GM23338 (cell line): ENCODE measurements around the gene TMPRSS9. TPM values are rescaled to one million over a fixed set of nuclear protein-coding genes. Genes with fewer than 3 reads are reported as not detected.

Source experiments
- ATAC-seq: fragments of 200-7000 bp; cut with Tn5 transposase; 3 replicates; pipeline ENCODE4 v1.9.1; 2020
- DNase-seq: peaks from one replicate; pipeline ENCODE4 v3.0.0-alpha.2; 2015; ENCODE audit warnings: low spot score
- H2AFZ ChIP-seq: fragments of 200-600 bp; sonication (generic); 2 replicates; pipeline ENCODE4 v1.8.0; 2016; ENCODE audit warnings: antibody characterized with exemption, mild to moderate bottlenecking, moderate library complexity
- H3F3A ChIP-seq: fragments of 200-600 bp; sonication (generic); replicated peaks from 2 replicates; pipeline ENCODE4 v1.8.0; 2017; ENCODE audit warnings: antibody characterized with exemption, mixed run types, low read depth
- H3K27ac ChIP-seq: fragments of 200-600 bp; sonication (generic); 2 replicates; pipeline ENCODE4 v1.6.1; 2016; ENCODE audit warnings: low read depth
- H3K27me3 ChIP-seq: fragments of 200-600 bp; sonication (generic); 2 replicates; pipeline ENCODE4 v1.8.0; 2016; ENCODE audit warnings: mild to moderate bottlenecking, mixed run types, moderate library complexity; ENCODE audit not compliant: insufficient read depth
- H3K36me3 ChIP-seq: fragments of 200-600 bp; sonication (generic); 2 replicates; pipeline ENCODE4 v1.8.0; 2016; ENCODE audit warnings: mild to moderate bottlenecking; ENCODE audit not compliant: insufficient read depth
- H3K4me1 ChIP-seq: fragments of 200-600 bp; sonication (generic); 2 replicates; pipeline ENCODE4 v1.8.0; 2016; ENCODE audit warnings: mild to moderate bottlenecking, moderate library complexity; ENCODE audit not compliant: insufficient read depth
- H3K4me2 ChIP-seq: fragments of 200-600 bp; sonication (generic); 2 replicates; pipeline ENCODE4 v1.7.1; 2017; ENCODE audit warnings: mixed run types
- H3K4me3 ChIP-seq: fragments of 200-600 bp; sonication (generic); 2 replicates; pipeline ENCODE4 v1.6.1; 2016; ENCODE audit warnings: mixed run types
- H3K79me2 ChIP-seq: fragments of 200-600 bp; sonication (generic); replicated peaks from 2 replicates; pipeline ENCODE4 v1.8.0; 2017; ENCODE audit warnings: mild to moderate bottlenecking; ENCODE audit not compliant: insufficient read depth
- H3K9me2 ChIP-seq: fragments of 200-600 bp; sonication (generic); 2 replicates; pipeline ENCODE4 v1.8.0; 2017; ENCODE audit not compliant: insufficient read depth
- H4K20me1 ChIP-seq: fragments of 200-600 bp; sonication (generic); replicated peaks from 2 replicates; pipeline ENCODE4 v1.8.0; 2017; ENCODE audit warnings: mild to moderate bottlenecking; ENCODE audit not compliant: insufficient read depth
- H3K27ac Mint-ChIP-seq: 2 replicates; pipeline ENCODE4 v1.8.0; 2020; ENCODE audit warnings: inconsistent platforms, mild to moderate bottlenecking, moderate library complexity, mixed read lengths
- H3K27me3 Mint-ChIP-seq: 3 replicates; pipeline ENCODE4 v1.8.0; 2022; ENCODE audit warnings: low read depth, mild to moderate bottlenecking, moderate library complexity, mixed read lengths, inconsistent platforms; ENCODE audit not compliant: insufficient read depth, poor library complexity
- H3K36me3 Mint-ChIP-seq: 3 replicates; pipeline ENCODE4 v1.8.0; 2021; ENCODE audit warnings: low read depth, mild to moderate bottlenecking, inconsistent platforms, moderate library complexity, mixed read lengths
- H3K4me1 Mint-ChIP-seq: 3 replicates; pipeline ENCODE4 v1.8.0; 2020; ENCODE audit warnings: mild to moderate bottlenecking, inconsistent platforms, mixed read lengths
- H3K4me3 Mint-ChIP-seq: 3 replicates; pipeline ENCODE4 v1.8.0; 2021; ENCODE audit warnings: moderate library complexity, mild to moderate bottlenecking, inconsistent platforms, mixed read lengths
- H3K9me3 Mint-ChIP-seq: 3 replicates; pipeline ENCODE4 v1.8.0; 2020; ENCODE audit warnings: moderate library complexity, mild to moderate bottlenecking, inconsistent platforms, mixed read lengths
- CREB1 ChIP-seq: fragments of 250-450 bp; sonication (Bioruptor Pico); IDR thresholded peaks from 2 replicates; pipeline ENCODE4 v1.5.0; 2020; ENCODE audit warnings: low read depth, mild to moderate bottlenecking, moderate library complexity
- CTCF ChIP-seq, 2 experiments: fragments of 200-600 bp in 1 of 2; sonication (generic) in 1 of 2; conservative IDR thresholded peaks; 2 replicates each; pipeline versions ENCODE4 v1.5.1 to v1.6.1; 2016 to 2017; ENCODE audit warnings: antibody characterized with exemption in 2 of 2, low read depth in 2 of 2, mild to moderate bottlenecking in 2 of 2, moderate library complexity in 1 of 2
- EZH2 ChIP-seq: fragments of 200-600 bp; sonication (generic); IDR thresholded peaks from one replicate; pipeline ENCODE4 v1.8.0; 2017; ENCODE audit warnings: antibody characterized with exemption, mild to moderate bottlenecking, low read depth; ENCODE audit not compliant: unreplicated experiment
- EZH2phosphoT487 ChIP-seq: fragments of 200-600 bp; sonication (generic); IDR thresholded peaks from one replicate; pipeline ENCODE4 v1.8.1; 2018; ENCODE audit warnings: antibody characterized with exemption; ENCODE audit not compliant: unreplicated experiment
- JUNB ChIP-seq: IDR thresholded peaks from one replicate; pipeline ENCODE4 v1.6.1; 2016; ENCODE audit warnings: antibody characterized with exemption; ENCODE audit not compliant: unreplicated experiment
- NANOG ChIP-seq: IDR thresholded peaks from 2 replicates; pipeline ENCODE4 v1.6.1; 2016; ENCODE audit warnings: antibody characterized with exemption, borderline replicate concordance
- POLR2AphosphoS5 ChIP-seq: IDR thresholded peaks from 2 replicates; pipeline ENCODE4 v1.6.1; 2016; ENCODE audit warnings: antibody characterized with exemption, low read depth
- STAT1 ChIP-seq: IDR thresholded peaks from one replicate; pipeline ENCODE4 v1.6.1; 2016; ENCODE audit warnings: antibody characterized with exemption; ENCODE audit not compliant: unreplicated experiment
- ZNF114 ChIP-seq: fragments of 250-450 bp; sonication (Bioruptor Pico); IDR thresholded peaks from 2 replicates; pipeline ENCODE4 v1.5.0; 2020; ENCODE audit warnings: mild to moderate bottlenecking, moderate library complexity
- ZNF331 ChIP-seq: fragments of 250-450 bp; sonication (Bioruptor Pico); IDR thresholded peaks from 2 replicates; pipeline ENCODE4 v1.5.0; 2020; ENCODE audit warnings: low read depth, mild to moderate bottlenecking, moderate library complexity
- ZNF462 ChIP-seq: fragments of 250-450 bp; sonication (Bioruptor Pico); IDR thresholded peaks from 2 replicates; pipeline ENCODE4 v1.5.0; 2020; ENCODE audit warnings: mild to moderate bottlenecking, moderate library complexity
- polyA plus RNA-seq: library from polyadenylated mRNA; unstranded; fragments of >200 nt; fragmentation: Nextera tagmentation; extraction: Ambion mirVana; gene quantifications from 2 replicates; pipeline ENCODE4 v1.2.1, GENCODE V29; 2016
- total RNA-seq: library from RNA; depleted of rRNA; stranded (reverse); fragments of >200 nt; shearing (Covaris generic); gene quantifications from 2 replicates; pipeline ENCODE4 v1.2.3, GENCODE V29; 2014
- TF ChIP-seq, protein P1 (sequence below): IDR thresholded peaks from 2 replicates; pipeline ENCODE4 v1.6.1; 2016; ENCODE audit warnings: antibody characterized with exemption
- TF ChIP-seq, protein P2 (sequence below): IDR thresholded peaks from one replicate; pipeline ENCODE4 v1.6.1; 2018; ENCODE audit warnings: antibody characterized with exemption; ENCODE audit not compliant: unreplicated experiment

The TMPRSS9 gene
- total and polyA plus RNA-seq, 2 experiments from 2014 or later, result 0.05 to 0.28 TPM

DNA sequence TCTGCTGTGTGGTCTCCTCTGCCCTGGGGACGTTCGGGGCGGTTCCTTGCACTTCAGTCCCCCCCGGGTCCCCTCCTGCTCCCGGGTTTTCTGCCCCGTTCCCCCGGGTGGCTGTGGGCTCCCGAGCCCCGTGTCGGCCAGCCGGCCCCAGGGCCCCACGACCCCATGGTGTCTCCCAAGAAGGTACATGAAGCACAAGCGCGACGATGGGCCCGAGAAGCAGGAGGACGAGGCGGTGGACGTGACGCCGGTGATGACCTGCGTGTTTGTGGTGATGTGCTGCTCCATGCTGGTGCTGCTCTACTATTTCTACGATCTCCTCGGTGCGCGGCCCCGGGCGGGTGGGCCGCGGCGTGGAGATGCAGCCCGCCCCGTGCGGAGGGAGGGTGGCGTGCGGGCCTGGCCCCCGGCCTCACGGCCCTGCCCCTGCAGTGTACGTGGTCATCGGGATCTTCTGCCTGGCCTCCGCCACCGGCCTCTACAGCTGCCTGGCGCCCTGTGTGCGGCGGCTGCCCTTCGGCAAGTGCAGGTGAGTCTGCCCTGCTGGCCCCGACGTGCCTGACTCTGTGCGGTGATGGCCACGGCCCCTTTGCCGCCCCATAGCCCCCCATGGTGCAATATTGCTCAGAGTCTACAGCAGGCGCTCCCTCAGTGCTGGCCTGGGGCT is 20.3 kb upstream of the TMPRSS9 start:
- TF ChIP-seq CTCF (conservative IDR thresholded peaks at IDR 0.05; ENCODE audit: low read depth in 2 of 2) (no peak), NANOG (no peak), ZNF331 (CRISPR knock-in tag) (no peak), ZNF114 (no peak), CREB1 (CRISPR knock-in tag) (no peak), EZH2phosphoT487 (no peak), STAT1 (no peak), EZH2 (no peak), POLR2AphosphoS5 (no peak), JUNB (no peak), ZNF462 (no peak)
- TF ChIP-seq, protein P1, sequence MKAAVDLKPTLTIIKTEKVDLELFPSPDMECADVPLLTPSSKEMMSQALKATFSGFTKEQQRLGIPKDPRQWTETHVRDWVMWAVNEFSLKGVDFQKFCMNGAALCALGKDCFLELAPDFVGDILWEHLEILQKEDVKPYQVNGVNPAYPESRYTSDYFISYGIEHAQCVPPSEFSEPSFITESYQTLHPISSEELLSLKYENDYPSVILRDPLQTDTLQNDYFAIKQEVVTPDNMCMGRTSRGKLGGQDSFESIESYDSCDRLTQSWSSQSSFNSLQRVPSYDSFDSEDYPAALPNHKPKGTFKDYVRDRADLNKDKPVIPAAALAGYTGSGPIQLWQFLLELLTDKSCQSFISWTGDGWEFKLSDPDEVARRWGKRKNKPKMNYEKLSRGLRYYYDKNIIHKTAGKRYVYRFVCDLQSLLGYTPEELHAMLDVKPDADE, result no peak
- TF ChIP-seq, protein P2, sequence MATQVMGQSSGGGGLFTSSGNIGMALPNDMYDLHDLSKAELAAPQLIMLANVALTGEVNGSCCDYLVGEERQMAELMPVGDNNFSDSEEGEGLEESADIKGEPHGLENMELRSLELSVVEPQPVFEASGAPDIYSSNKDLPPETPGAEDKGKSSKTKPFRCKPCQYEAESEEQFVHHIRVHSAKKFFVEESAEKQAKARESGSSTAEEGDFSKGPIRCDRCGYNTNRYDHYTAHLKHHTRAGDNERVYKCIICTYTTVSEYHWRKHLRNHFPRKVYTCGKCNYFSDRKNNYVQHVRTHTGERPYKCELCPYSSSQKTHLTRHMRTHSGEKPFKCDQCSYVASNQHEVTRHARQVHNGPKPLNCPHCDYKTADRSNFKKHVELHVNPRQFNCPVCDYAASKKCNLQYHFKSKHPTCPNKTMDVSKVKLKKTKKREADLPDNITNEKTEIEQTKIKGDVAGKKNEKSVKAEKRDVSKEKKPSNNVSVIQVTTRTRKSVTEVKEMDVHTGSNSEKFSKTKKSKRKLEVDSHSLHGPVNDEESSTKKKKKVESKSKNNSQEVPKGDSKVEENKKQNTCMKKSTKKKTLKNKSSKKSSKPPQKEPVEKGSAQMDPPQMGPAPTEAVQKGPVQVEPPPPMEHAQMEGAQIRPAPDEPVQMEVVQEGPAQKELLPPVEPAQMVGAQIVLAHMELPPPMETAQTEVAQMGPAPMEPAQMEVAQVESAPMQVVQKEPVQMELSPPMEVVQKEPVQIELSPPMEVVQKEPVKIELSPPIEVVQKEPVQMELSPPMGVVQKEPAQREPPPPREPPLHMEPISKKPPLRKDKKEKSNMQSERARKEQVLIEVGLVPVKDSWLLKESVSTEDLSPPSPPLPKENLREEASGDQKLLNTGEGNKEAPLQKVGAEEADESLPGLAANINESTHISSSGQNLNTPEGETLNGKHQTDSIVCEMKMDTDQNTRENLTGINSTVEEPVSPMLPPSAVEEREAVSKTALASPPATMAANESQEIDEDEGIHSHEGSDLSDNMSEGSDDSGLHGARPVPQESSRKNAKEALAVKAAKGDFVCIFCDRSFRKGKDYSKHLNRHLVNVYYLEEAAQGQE, result no peak
- Mint-ChIP-seq H3K4me3 (no peak overlapping the region), H3K36me3 (peaks cover 27% of the 10 kb centered on the region), H3K27me3 (peaks cover 6% of the 10 kb centered on the region), H3K4me1 (peaks cover 8% of the 10 kb centered on the region; the same call in 2 of the 3 replicates), H3K27ac (no peak overlapping the region), H3K9me3 (peaks cover 11% of the 10 kb centered on the region)
- ATAC-seq (no peak), DNase-seq (no peak)
- Histone ChIP-seq H3K4me1 (no peaks in the 10 kb centered on the region), H4K20me1 (peaks cover 9% of the 10 kb centered on the region), H3F3A (peaks cover 16% of the 10 kb centered on the region), H3K4me2 (no peak overlapping the region), H2AFZ (no peak overlapping the region), H3K36me3 (no peaks in the 10 kb centered on the region), H3K4me3 (no peak overlapping the region), H3K79me2 (peaks cover 10% of the 10 kb centered on the region), H3K27me3 (no peaks in the 10 kb centered on the region), H3K27ac (no peak overlapping the region), H3K9me2 (no peaks in the 10 kb centered on the region; the same call in 1 of the 2 replicates)
